Natural killer cell (primary cell): ENCODE data around the gene INPP5A. TPM values are rescaled to one million over a fixed set of nuclear protein-coding genes. Genes with fewer than 3 reads are reported as not detected.

Experiments
- ATAC-seq, 3 donors: fragments of 150-1000 bp in 2 of 3; fragments of 200-7000 bp in 1 of 3; cut with Tn5 transposase; 1 replicate in 1 of 3; 2 replicates in 2 of 3; pipeline ENCODE4 v1.10.0; 2021; ENCODE audit warnings: mild to moderate bottlenecking in 2 of 3, moderate library complexity in 2 of 3
- DNase-seq, 2 donors: peaks; one replicate each; pipeline versions ENCODE4 v3.0.0 to v3.0.0-alpha.2; 2013 to 2021; ENCODE audit warnings: mixed read lengths in 1 of 2
- H3K27ac ChIP-seq: one replicate; pipeline ENCODE4 v1.5.1; 2013; ENCODE audit warnings: mild to moderate bottlenecking, low read length
- H3K27me3 ChIP-seq: one replicate; pipeline ENCODE4 v1.6.1; 2013; ENCODE audit warnings: low read length; ENCODE audit not compliant: control insufficient read depth, insufficient read depth
- H3K36me3 ChIP-seq: one replicate; pipeline ENCODE4 v1.6.1; 2013; ENCODE audit warnings: low read length; ENCODE audit not compliant: control insufficient read depth, insufficient read depth
- H3K4me1 ChIP-seq: one replicate; pipeline ENCODE4 v1.6.1; 2013; ENCODE audit warnings: low read length; ENCODE audit not compliant: control insufficient read depth, insufficient read depth
- H3K4me3 ChIP-seq: one replicate; pipeline ENCODE4 v1.5.1; 2013; ENCODE audit warnings: low read length
- H3K9me3 ChIP-seq: one replicate; pipeline ENCODE4 v1.6.1; 2013; ENCODE audit warnings: low read length; ENCODE audit not compliant: control insufficient read depth, insufficient read depth
- H3K27ac Mint-ChIP-seq, 2 donors: one replicate each; pipeline ENCODE4 v1.8.0; 2022; ENCODE audit warnings: mild to moderate bottlenecking in 2 of 2, mixed read lengths in 2 of 2, moderate library complexity in 1 of 2
- H3K27me3 Mint-ChIP-seq, 2 donors: one replicate each; pipeline ENCODE4 v1.8.0; 2022; ENCODE audit warnings: low read depth in 2 of 2, mixed read lengths in 2 of 2
- H3K36me3 Mint-ChIP-seq: one replicate; pipeline ENCODE4 v1.8.0; 2022; ENCODE audit warnings: mixed read lengths
- H3K4me1 Mint-ChIP-seq, 2 donors: one replicate each; pipeline ENCODE4 v1.8.0; 2022; ENCODE audit warnings: mixed read lengths in 2 of 2
- H3K4me3 Mint-ChIP-seq: one replicate; pipeline ENCODE4 v1.8.0; 2022; ENCODE audit warnings: mild to moderate bottlenecking, moderate library complexity, mixed read lengths
- H3K9me3 Mint-ChIP-seq, 2 donors: one replicate each; pipeline ENCODE4 v1.8.0; 2022; ENCODE audit warnings: mixed read lengths in 2 of 2
- WGBS: methylation state at CpG from one replicate; pipeline ENCODE4 v1.1.7; 2013; ENCODE audit warnings: missing lambda C conversion rate; ENCODE audit not compliant: insufficient coverage; 5-methylcytosine and 5-hydroxymethylcytosine counted together
- intact Hi-C: fragments of 100-400 bp; cut with micrococcal nuclease; formaldehyde crosslinking; loops from one replicate; pipeline ENCODE4 v1.14.2; 2022
- total RNA-seq, 4 donors: library from RNA; stranded (reverse); fragments of 120-200 nt in 1 of 4; gene quantifications; one replicate each; pipeline versions ENCODE4 v1.2.3 to v1.2.4, GENCODE V29; 2013 to 2022
- TF ChIP-seq, protein P1 (sequence below): fragments of 200-600 bp; IDR thresholded peaks from one replicate; pipeline ENCODE4 v1.8.0; 2022; ENCODE audit warnings: antibody characterized with exemption

The INPP5A gene
- total RNA-seq, 3 donors from 2014 or later (not counting 1 experiment from before 2014, with no cell fraction given), result 12.6 to 38.6 (median 18.6) TPM

DNA sequence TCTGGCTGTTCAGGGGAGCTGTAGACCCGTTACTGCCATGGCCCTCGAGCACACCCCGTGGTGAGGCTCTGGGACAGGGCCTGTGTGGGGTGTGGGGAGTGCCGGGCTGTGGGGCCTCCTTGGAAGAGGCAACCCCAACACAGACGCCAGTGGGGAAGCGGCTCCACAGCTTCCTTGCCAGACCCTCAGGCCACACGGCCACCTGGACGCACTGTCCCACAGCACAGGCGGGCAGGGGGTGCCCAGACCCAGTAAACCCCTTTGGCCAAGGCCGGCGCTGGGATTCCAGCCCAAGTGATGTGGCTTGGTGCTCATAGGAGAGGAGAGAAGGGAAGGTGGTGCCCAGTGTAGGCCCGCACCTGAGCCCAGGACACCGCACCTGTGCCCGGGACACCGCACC, 261.3 kb downstream of the INPP5A start:
- DNase-seq (no peak), ATAC-seq (no peak)
- WGBS, result 87% methylated on average over 15 of the region's 15 CpGs
- Histone ChIP-seq H3K4me1 (no peaks in the 10 kb centered on the region), H3K9me3 (peaks cover 4% of the 10 kb centered on the region), H3K4me3 (no peak overlapping the region), H3K27me3 (no peaks in the 10 kb centered on the region), H3K27ac (no peak overlapping the region), H3K36me3 (no peaks in the 10 kb centered on the region)
- no peak overlapping the region for H3K4me3 Mint-ChIP-seq
- no peak overlapping the region for H3K27ac Mint-ChIP-seq
- TF ChIP-seq, protein P1, sequence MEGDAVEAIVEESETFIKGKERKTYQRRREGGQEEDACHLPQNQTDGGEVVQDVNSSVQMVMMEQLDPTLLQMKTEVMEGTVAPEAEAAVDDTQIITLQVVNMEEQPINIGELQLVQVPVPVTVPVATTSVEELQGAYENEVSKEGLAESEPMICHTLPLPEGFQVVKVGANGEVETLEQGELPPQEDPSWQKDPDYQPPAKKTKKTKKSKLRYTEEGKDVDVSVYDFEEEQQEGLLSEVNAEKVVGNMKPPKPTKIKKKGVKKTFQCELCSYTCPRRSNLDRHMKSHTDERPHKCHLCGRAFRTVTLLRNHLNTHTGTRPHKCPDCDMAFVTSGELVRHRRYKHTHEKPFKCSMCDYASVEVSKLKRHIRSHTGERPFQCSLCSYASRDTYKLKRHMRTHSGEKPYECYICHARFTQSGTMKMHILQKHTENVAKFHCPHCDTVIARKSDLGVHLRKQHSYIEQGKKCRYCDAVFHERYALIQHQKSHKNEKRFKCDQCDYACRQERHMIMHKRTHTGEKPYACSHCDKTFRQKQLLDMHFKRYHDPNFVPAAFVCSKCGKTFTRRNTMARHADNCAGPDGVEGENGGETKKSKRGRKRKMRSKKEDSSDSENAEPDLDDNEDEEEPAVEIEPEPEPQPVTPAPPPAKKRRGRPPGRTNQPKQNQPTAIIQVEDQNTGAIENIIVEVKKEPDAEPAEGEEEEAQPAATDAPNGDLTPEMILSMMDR, result no peak
- no peaks in the 10 kb centered on the region for H3K27me3 Mint-ChIP-seq
- intact Hi-C loops, result no loop called here
- H3K4me1 Mint-ChIP-seq, result no peaks in the 10 kb centered on the region
- no peaks in the 10 kb centered on the region for H3K9me3 Mint-ChIP-seq
- H3K36me3 Mint-ChIP-seq, result no peaks in the 10 kb centered on the region

DNA sequence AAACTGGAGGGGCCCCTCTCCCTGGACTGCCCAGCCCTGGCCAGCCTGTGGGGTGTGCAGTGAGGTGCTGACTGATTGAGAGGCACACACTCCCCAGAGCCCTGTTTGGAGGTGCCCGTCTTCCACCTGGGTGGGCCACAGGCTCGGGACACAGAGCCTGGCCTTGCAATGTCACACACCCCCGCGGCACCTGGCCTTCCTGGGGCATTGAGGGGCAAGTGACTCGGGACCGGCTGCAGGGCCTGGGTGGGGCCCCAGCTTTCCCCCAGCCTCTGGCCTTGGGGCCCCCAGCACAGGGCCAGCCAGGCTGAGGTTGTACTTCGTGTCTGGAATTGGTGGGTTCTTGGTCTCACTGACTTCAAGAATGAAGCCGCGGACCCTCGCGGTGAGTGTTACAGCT, 262.3 kb downstream of the INPP5A start:
- Mint-ChIP-seq H3K27me3 (no peaks in the 10 kb centered on the region), H3K27ac (no peak overlapping the region), H3K9me3 (no peaks in the 10 kb centered on the region), H3K36me3 (no peaks in the 10 kb centered on the region), H3K4me1 (no peaks in the 10 kb centered on the region), H3K4me3 (no peak overlapping the region)
- no peak for DNase-seq
- intact Hi-C loops, result no loop called here
- peaks cover 4% of the 10 kb centered on the region for H3K9me3 ChIP-seq
- 93% methylated on average over 11 of the region's 11 CpGs for WGBS
- no peaks in the 10 kb centered on the region for H3K4me1 ChIP-seq
- H3K27ac ChIP-seq, result no peak overlapping the region
- no peaks in the 10 kb centered on the region for H3K27me3 ChIP-seq
- H3K4me3 ChIP-seq, result no peak overlapping the region
- ATAC-seq, result no peak
- TF ChIP-seq, protein P1, result no peak
- H3K36me3 ChIP-seq, result no peaks in the 10 kb centered on the region

DNA sequence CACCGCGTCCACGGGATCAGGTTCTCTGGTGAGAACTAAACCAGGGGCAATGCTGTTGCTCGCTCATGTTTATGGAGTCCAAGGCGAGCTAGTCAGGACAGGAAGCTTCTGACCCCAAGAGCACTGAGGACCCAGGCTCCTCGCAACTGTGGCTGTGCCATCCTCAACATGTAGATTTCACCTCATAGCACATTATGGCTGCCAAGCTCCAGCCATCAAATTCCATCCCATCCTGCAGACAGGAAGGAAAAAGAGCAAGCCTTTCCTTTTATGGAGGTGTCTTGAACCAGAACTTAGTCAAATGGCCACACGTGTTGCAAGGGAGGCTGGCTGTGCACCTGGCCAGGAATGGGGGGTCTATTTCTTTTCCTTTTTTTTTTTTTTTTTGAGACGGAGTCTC, 264.5 kb downstream of the INPP5A start:
- no peak overlapping the region for H3K4me3 ChIP-seq
- H3K4me1 ChIP-seq, result no peaks in the 10 kb centered on the region
- DNase-seq, result no peak
- peaks cover 4% of the 10 kb centered on the region for H3K9me3 ChIP-seq
- no peaks in the 10 kb centered on the region for H3K27me3 ChIP-seq
- Mint-ChIP-seq H3K36me3 (no peaks in the 10 kb centered on the region), H3K4me3 (no peak overlapping the region), H3K9me3 (no peaks in the 10 kb centered on the region), H3K27ac (no peak overlapping the region), H3K4me1 (no peaks in the 10 kb centered on the region), H3K27me3 (no peaks in the 10 kb centered on the region)
- H3K27ac ChIP-seq, result no peak overlapping the region
- no peak for ATAC-seq
- TF ChIP-seq, protein P1, result no peak
- 94% methylated on average over 7 of the region's 8 CpGs for WGBS
- intact Hi-C loops, result no loop called here
- no peaks in the 10 kb centered on the region for H3K36me3 ChIP-seq

DNA sequence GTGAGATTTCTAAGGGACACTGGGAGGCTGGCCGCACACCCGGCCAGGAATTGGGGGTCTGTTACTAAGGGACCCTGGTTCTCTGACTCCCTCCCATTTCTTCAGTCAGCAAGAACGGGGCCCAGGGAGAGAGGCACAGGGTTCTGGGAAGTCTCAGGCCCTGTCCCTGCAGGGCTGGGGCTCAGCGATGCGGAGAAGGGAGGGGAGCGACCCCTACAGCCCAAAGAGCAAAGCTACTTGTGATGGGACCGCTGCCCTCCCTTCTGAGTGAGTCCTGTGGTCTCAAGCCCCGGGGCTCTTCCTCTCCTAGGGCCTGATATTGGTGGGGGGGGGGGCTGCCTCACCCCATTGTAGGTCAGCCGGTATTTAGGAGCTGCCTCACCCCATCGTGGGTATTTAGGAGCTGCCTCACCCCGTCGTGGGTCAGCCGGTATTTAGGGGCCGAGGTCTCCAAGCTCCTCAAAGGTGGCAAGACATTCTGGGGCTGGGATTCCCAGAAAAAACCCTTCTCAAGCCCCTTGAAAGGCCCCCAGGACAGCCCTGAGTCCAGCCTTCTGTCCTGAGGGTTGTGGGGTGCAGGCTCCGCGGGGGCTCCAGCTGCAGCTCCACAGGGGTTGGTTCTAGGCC, 265.2 kb downstream of the INPP5A start:
- Mint-ChIP-seq H3K27me3 (no peaks in the 10 kb centered on the region), H3K4me3 (no peak overlapping the region), H3K36me3 (no peaks in the 10 kb centered on the region), H3K9me3 (no peaks in the 10 kb centered on the region), H3K4me1 (no peaks in the 10 kb centered on the region), H3K27ac (no peak overlapping the region)
- no peaks in the 10 kb centered on the region for H3K4me1 ChIP-seq
- TF ChIP-seq, protein P1, result no peak
- H3K27me3 ChIP-seq, result no peaks in the 10 kb centered on the region
- WGBS, result 87% methylated on average over 16 of the region's 16 CpGs
- ATAC-seq, result no peak
- no peak overlapping the region for H3K4me3 ChIP-seq
- no peak overlapping the region for H3K27ac ChIP-seq
- no peaks in the 10 kb centered on the region for H3K36me3 ChIP-seq
- intact Hi-C loops, result no loop called here
- H3K9me3 ChIP-seq, result peaks cover 4% of the 10 kb centered on the region
- no peak for DNase-seq
